HG02884 (cell line): ENCODE measurements around the gene BRAF.
"Not testable (repeated sequence)": the region's sequence is repeated elsewhere in the genome, so short reads cannot be mapped to it uniquely, and the experiment has no call there.

Experiments
- ATAC-seq: cut with Tn5 transposase; IDR thresholded peaks from one replicate; pipeline ENCODE4 v1.9.1; 2021; ENCODE audit warnings: mild to moderate bottlenecking, moderate library complexity; ENCODE audit not compliant: unreplicated experiment

Gene BRAF

GRCh38 chr7:140684066-140684950 lies 240.4 kb downstream of the BRAF start:
- no peak for ATAC-seq

GRCh38 chr7:140683657-140684056 lies 241.1 kb downstream of the BRAF start:
- ATAC-seq, result no peak

- no peak for ATAC-seq
These were observed 243.0 kb downstream of the BRAF start for GRCh38 chr7:140681766-140682165.

- no peak for ATAC-seq
These were observed 243.8 kb downstream of the BRAF start for GRCh38 chr7:140680886-140681285.

GRCh38 chr7:140679186-140679585 lies 245.5 kb downstream of the BRAF start:
- no peak for ATAC-seq

GRCh38 chr7:140678816-140679130 lies 246.0 kb downstream of the BRAF start:
- no peak for ATAC-seq

GRCh38 chr7:140678081-140678815 lies 246.5 kb downstream of the BRAF start:
- no peak for ATAC-seq

- ATAC-seq, result no peak
These were observed 247.2 kb downstream of the BRAF start for GRCh38 chr7:140677496-140677895.

- not testable (repeated sequence) for ATAC-seq
These were observed 247.8 kb downstream of the BRAF start for GRCh38 chr7:140676956-140677355.

- peak; percentile 58 for ATAC-seq
These were observed 248.4 kb downstream of the BRAF start for GRCh38 chr7:140676306-140676705.

GRCh38 chr7:140675726-140676125 lies 249.0 kb downstream of the BRAF start:
- ATAC-seq, result no peak

- no peak for ATAC-seq
These were observed 249.6 kb downstream of the BRAF start for GRCh38 chr7:140674899-140675701.

GRCh38 chr7:140674356-140674800 lies 250.4 kb downstream of the BRAF start:
- no peak for ATAC-seq

GRCh38 chr7:140673774-140674155 lies 251.0 kb downstream of the BRAF start:
- no peak for ATAC-seq

GRCh38 chr7:140673063-140673773 lies 251.5 kb downstream of the BRAF start:
- peak; percentile 42 for ATAC-seq

GRCh38 chr7:140672382-140673062 lies 252.2 kb downstream of the BRAF start, which contains the start of gene ADCK2:
Gene ADCK2 (plus strand): TSS chr7:140672945. CDS start chr7:140673331, 386 bp downstream.
- ATAC-seq, result peak; percentile 33

GRCh38 chr7:140671966-140672365 lies 252.8 kb downstream of the BRAF start:
- no peak for ATAC-seq

GRCh38 chr7:140670343-140670935 lies 254.3 kb downstream of the BRAF start:
- no peak for ATAC-seq

- not testable (repeated sequence) for ATAC-seq
These were observed 254.9 kb downstream of the BRAF start for GRCh38 chr7:140669862-140670261.

GRCh38 chr7:140669352-140669751 lies 255.4 kb downstream of the BRAF start:
- ATAC-seq, result no peak
